Cerebellar nuclear complex (tissue), 1 donor: ENCODE measurements around the gene PPM1L.
A peak's percentile ranks its signal among the peaks of the same experiment; 100 is the strongest.

Experiments
- DNase-seq, 2 experiments: peaks; one replicate each; lab custom pipeline; 2025; lab: John Stamatoyannopoulos, UW

Gene PPM1L

GRCh38 chr3:161043336-161044035 is 287.5 kb downstream of the PPM1L start:
- no peak for DNase-seq

GRCh38 chr3:161049683-161050248 is 293.7 kb downstream of the PPM1L start:
- no peak for DNase-seq

GRCh38 chr3:161050935-161051334 is 294.9 kb downstream of the PPM1L start:
- DNase-seq = no peak

GRCh38 chr3:161051856-161052255 is 295.8 kb downstream of the PPM1L start:
- DNase-seq = no peak

GRCh38 chr3:161054860-161055604 is 299.0 kb downstream of the PPM1L start:
- DNase-seq = no peak

GRCh38 chr3:161064413-161064812 is 308.4 kb downstream of the PPM1L start:
- no peak for DNase-seq

- DNase-seq = no peak
Observed at GRCh38 chr3:161066930-161067329, 310.9 kb downstream of the PPM1L start.

GRCh38 chr3:161067335-161067734 is 311.3 kb downstream of the PPM1L start:
- DNase-seq = no peak

- no peak for DNase-seq
Observed at GRCh38 chr3:161069511-161070251, 313.6 kb downstream of the PPM1L start.

- DNase-seq = peak in 1 of 2 experiments; percentile 17
Observed at GRCh38 chr3:161070252-161070930, 314.4 kb downstream of the PPM1L start.

GRCh38 chr3:161070980-161071663 is 315.1 kb downstream of the PPM1L start:
- peak in 1 of 2 experiments; percentile 48 for DNase-seq

GRCh38 chr3:161072211-161072621 is 316.2 kb downstream of the PPM1L start:
- DNase-seq = no peak

- DNase-seq = no peak
Observed at GRCh38 chr3:161072751-161073150, 316.7 kb downstream of the PPM1L start.

- DNase-seq = no peak
Observed at GRCh38 chr3:161073181-161073580, 317.1 kb downstream of the PPM1L start.

- DNase-seq = no peak
Observed at GRCh38 chr3:161081633-161082032, 325.6 kb downstream of the PPM1L start.

GRCh38 chr3:161082063-161082462 is 326.0 kb downstream of the PPM1L start:
- no peak for DNase-seq

- DNase-seq = no peak
Observed at GRCh38 chr3:161083131-161083530, 327.1 kb downstream of the PPM1L start.

- DNase-seq = no peak
Observed at GRCh38 chr3:161084277-161084676, 328.2 kb downstream of the PPM1L start.

- DNase-seq = no peak
Observed at GRCh38 chr3:161093895-161094294, 337.9 kb downstream of the PPM1L start.

GRCh38 chr3:161096771-161097367 is 340.8 kb downstream of the PPM1L start:
- DNase-seq = no peak

GRCh38 chr3:161100994-161101393 is 345.0 kb downstream of the PPM1L start:
- no peak for DNase-seq
